A673 (cell line): ENCODE data around the gene MEF2C.

Experiments
- EZH2 ChIP-seq: fragments of 200-600 bp; sonication (generic); IDR thresholded peaks from 2 replicates; pipeline ENCODE4 v1.6.1; 2017; ENCODE audit warnings: borderline replicate concordance, low read depth, mild to moderate bottlenecking, mixed read lengths, antibody characterized with exemption, low read length; ENCODE audit not compliant: poor library complexity, severe bottlenecking
- TF ChIP-seq, protein P1 (sequence below): fragments of 300-800, 200-600 bp; sonication (generic); conservative IDR thresholded peaks from 2 replicates; pipeline ENCODE4 v1.5.1; 2017; ENCODE audit warnings: low read depth, mild to moderate bottlenecking, antibody characterized with exemption, low read length, moderate library complexity, mixed read lengths

GRCh38 chr5:88845081-88845697, 37.8 kb downstream of the MEF2C start:
- TF ChIP-seq, protein P1, sequence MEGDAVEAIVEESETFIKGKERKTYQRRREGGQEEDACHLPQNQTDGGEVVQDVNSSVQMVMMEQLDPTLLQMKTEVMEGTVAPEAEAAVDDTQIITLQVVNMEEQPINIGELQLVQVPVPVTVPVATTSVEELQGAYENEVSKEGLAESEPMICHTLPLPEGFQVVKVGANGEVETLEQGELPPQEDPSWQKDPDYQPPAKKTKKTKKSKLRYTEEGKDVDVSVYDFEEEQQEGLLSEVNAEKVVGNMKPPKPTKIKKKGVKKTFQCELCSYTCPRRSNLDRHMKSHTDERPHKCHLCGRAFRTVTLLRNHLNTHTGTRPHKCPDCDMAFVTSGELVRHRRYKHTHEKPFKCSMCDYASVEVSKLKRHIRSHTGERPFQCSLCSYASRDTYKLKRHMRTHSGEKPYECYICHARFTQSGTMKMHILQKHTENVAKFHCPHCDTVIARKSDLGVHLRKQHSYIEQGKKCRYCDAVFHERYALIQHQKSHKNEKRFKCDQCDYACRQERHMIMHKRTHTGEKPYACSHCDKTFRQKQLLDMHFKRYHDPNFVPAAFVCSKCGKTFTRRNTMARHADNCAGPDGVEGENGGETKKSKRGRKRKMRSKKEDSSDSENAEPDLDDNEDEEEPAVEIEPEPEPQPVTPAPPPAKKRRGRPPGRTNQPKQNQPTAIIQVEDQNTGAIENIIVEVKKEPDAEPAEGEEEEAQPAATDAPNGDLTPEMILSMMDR, result no peak
- no peak for TF ChIP-seq EZH2
